ENCODE measurements around the gene CUZD1.

The CUZD1 gene

DNA sequence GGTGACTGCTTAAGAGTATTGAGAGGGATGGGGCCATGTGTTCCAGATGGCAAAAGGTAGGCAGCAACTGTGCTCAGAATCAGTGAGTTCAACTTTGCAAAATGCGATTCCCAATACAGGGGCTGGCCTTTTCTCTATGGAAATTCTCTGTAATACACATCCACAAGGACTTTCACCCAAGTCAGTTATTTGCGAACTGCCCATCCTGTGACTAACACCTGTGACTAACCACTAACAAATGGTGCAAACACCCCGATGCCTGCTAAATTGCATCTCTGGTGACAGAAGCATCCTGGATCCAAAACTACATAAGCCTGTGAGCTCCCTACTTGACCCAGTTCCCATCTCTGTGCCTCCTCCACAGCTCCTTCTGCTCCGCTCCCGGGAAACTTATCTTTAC lies 9.0 kb upstream of the CUZD1 start:
- no peak for DNase-seq

DNA sequence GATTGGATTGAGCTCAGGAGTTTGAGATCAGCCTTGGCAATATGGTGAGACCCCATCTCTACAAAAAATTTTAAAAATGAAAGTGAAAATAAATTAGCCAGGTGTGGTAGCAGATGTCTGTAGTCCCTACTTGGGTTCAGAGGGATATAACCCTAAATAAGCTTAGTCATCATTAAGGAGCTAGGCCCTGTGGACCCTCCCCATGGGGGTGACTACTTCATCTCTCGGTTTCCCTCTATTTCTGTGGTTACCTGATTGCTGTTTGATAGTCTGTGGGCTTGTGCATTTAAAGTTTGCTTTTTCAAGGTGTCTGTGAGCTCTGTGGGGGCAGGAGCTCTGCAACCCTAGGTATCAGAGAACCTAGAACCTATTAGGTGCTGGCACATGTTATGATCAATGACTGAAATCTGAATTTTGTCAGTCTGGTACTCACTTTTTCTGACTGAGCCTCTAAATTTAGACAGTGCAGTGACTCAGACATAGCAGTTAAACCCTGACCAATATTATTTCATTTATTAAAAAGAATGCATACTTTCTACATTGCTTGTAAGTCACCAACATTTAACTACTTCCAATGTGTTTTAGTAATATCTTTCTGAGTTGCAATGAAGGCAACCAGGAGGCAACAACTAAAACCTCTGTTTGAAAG lies 8.1 kb upstream of the CUZD1 start:
- no peak for DNase-seq

DNA sequence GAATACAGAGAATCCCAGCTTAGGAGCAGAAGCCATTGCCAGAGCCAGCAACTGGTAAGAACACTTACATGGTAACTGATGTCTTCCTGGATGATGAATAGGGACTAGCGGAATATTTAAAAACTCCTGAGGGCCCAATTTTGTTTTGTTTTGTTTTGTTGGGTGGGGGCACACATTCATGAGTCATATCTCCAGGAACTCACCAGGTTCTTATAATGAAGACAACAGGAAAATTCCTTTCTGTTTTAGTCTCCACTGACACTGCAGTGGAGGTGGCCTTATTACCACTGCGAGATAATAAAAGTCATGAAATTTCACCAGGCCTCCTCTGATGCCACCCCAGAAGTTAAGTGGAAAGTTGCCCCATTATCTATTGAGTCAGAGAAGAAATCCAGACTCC lies 6.6 kb upstream of the CUZD1 start:
- DNase-seq: no peak

DNA sequence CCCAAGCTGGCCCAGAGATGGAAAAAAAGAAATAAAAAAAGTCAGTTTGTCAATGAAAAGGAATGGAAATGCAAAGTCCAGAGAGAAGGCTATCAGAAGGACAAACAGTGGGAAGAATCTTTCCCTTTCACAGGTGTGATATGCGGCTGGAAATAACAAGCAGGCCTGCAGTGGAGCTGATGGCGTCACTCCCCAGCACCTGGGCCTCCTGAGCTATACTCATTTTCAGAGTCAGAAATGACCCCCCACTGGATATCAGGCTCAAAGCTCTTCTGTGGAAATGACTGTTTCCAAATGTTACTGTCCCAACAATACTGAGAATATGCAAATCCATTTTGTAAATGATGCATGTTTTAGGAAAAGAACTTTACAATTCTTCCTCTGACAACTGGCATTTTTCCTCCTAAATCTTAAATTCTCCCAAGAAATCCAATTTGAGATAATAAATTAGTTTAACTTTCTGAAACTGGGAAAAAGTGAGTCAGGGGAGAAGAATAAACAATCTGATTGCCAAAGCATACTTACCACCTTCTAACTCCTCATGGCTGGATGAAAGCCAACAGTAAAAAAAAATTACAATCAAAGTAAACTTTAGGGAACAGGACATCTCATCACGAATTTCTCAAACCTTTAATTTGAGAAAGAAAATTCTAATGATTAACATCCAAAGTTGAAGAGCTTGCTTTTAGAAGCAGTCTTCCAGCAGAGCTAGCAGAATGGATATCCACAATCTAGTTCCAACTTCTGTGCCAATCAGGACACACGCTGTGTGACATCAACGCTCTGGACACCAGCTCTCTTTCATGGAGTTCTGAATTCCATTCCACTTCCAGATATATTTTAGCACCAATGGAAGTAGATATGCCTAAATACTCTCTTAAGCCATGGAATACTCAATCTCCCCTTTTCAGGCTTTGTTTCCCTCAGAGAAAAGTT lies 5.3 kb upstream of the CUZD1 start:
- DNase-seq: no peak

DNA sequence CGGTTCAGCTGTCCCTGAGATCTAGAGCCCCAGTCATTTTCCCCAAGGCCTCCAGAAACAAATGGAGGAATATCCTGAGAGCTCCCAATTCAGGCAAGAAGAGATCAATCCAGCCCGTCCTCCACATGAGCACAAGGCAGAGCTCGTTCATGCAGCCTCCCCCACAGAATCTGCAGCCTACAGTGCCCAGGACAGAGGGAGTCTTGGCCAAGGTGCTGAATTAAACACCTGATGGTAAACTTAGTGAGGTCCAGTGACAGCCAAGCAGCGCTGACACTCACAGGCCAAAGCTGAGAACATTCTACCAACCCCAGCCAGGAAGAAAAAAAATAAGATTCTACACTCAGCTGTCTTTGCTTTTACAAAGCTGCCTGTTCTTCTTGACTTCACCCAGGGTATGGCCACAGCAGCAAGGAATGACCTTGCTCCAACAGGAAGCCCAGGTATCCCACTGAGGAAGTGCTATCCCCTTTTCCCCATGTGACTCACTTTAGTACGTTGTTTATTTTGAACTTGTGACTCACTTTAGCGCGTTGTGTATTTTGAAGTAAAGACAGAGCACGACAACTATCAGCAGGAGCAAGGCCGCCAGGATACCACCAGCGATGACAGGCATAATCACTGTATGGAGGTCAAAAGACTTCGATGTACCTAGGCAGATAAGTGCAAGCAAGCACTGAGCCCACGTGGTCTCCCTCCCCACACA lies 4.4 kb upstream of the CUZD1 start:
- no peak for DNase-seq

GRCh38 chr10:122849090-122849489 lies 3.4 kb upstream of the CUZD1 start:
- DNase-seq: no peak

DNA sequence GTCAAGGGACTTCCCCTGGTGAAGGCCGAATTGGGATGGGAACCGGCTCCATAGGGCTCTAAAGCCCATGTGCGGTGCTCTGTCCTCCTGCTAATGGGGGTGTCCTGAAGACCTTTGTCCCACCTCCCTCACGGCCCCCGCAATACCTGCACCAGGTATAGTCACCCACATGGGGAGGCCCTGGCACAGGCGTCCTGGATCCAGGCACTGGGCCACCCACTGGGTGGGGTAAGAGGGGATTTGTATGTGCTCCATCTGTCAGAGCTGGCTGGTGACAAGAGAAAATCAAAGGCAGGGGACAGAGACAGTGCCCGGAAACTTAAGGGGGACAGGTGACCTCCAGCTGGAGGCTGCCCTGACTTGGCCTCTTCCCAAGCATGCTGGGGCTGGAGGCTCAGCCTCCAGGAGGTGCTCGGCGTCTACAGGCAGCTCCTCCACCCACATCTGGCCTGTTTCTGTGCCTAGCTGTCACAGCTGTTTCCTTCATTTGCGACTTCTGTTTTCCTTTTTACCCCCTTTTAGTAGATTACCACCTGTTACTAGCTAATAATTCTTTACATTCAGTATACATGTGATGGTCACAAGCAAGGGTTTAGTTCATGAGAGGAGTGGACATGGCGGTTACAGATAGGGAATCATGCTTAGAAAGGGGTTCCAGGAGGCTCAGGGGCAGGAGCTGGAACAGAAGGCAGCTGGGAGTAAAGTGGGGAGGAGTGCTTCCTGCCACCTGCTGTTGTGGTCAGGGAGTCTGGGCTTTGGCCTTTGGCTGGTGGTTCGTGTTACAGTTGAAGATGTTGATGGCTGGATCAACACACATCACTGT lies 2.3 kb upstream of the CUZD1 start:
- DNase-seq: no peak

DNA sequence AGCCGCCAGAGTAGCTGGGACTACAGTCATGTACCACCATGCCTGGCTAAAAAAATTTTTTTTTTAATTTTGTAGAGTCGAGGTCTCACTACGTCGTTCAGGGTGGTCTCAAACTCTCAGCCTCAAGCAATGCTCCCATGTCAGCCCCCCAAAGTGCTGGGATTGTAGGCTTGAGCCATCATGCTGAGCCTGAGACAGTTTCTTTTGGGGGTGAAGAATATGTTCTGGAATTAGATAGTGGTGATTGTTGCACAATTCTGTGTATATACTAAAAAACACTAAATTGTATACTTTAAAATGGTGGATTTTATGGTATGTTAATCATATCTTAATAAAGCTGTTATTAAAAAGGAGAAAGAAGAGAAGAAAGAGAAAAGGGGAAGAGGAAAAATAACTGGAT lies 1.5 kb downstream of the CUZD1 start:
- DNase-seq: no peak

DNA sequence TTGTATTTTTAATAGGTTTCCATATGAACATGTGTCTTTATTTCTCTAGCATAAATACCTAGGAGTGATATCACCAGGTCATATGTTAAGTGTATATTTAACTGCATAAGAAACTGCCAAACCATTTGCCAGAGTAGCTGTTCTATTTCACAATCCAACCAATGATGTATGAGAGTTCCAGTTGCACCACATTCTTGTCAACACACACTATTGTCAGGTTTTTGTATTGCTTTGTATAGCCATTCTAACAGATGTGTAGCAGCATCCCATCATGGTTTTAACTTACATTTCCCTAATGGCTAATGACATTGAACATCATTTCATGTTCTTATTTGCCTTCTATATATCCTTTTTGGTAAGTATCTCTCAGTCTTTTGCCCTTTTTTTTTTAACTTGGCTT lies 4.1 kb downstream of the CUZD1 start:
- no peak for DNase-seq

GRCh38 chr10:122839505-122839904 lies 6.2 kb downstream of the CUZD1 start:
- no peak for DNase-seq

GRCh38 chr10:122838880-122839279 lies 6.8 kb downstream of the CUZD1 start:
- no peak for DNase-seq

GRCh38 chr10:122835908-122836307 lies 9.7 kb downstream of the CUZD1 start:
- no peak for DNase-seq

DNA sequence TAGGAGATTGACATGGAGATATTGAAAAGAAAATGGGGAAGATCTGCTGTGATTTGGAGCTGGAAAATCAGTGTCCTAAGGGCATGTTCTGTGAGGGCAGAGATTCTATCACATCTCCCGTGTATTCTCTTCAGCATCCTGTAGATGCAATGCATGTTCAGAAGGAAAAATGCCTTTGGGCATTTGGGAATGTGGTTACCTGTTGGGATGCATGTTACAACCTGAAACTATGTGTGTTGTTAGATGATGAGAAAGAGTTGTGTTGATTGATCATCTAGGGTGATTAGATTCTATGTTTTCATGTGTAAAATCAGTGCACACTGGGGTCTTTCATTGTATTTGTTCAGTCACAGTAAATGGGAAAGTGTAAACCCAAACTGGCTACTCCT lies 14.7 kb downstream of the CUZD1 start:
- no peak for DNase-seq

- no peak for DNase-seq
These were observed 15.2 kb downstream of the CUZD1 start for GRCh38 chr10:122830273-122830964.

DNA sequence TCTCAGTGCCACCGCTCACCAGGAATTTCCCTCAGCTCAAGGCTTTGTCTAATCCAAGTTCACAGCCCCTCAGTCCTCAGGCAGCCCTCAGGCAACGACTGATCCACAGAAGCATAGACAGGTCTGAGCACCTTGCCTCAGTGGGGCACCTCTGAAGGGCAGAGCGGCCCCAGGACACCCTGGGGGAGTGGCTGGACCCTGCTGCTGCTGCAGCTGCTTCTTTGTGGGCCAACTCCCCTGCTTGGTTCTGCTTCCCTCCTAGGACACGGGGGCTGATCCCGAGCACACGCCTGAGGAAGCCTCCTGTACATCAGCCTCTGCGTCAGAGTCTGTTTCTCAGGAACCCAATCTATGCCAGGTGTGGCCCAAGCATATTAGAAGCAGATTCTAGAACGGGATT lies 16.2 kb downstream of the CUZD1 start:
- no peak for DNase-seq

- no peak for DNase-seq
These were observed 16.9 kb downstream of the CUZD1 start for GRCh38 chr10:122828716-122829255.

DNA sequence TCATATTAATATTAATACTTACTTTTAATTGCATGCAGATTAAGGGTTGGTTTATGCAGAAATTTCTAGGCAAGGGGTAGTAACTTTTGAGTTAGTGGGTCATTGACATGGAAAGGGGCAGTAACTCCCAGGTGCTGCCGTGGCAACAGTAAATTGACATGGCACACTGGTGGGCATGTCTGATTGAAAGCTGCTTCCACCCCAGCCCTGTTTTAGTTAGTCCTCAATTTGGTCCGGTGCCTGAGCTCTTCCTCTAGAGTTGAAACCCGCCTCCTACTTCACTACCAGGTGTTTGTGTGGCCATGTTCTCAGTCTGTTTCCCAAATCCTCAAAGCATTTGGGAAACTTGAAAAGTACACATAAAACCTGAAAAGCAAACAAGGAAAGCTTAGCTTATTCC lies 18.4 kb downstream of the CUZD1 start:
- no peak for DNase-seq

- DNase-seq: no peak
These were observed 22.5 kb downstream of the CUZD1 start for GRCh38 chr10:122822973-122823690.

- no peak for DNase-seq
These were observed 23.8 kb downstream of the CUZD1 start for GRCh38 chr10:122821808-122822207.

DNA sequence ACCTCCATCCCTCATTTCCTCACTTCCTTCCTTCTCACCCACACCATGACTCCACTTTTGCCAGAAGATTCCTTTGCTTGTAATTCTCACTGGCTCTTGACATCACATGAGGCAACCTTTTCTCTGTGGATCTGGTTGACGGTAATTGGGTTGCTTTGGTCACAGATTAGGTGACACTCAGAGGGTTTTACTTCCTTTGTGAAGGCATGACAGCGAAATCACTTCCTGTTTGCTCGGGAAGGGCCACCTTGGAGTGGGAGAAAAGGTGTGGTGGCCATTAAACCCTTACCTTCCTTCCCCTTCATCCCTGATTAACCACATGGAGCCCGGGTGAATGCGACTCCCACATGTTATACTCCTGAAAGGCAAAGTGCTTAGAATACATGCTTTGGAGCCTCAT lies 30.2 kb downstream of the CUZD1 start:
- DNase-seq: no peak

DNA sequence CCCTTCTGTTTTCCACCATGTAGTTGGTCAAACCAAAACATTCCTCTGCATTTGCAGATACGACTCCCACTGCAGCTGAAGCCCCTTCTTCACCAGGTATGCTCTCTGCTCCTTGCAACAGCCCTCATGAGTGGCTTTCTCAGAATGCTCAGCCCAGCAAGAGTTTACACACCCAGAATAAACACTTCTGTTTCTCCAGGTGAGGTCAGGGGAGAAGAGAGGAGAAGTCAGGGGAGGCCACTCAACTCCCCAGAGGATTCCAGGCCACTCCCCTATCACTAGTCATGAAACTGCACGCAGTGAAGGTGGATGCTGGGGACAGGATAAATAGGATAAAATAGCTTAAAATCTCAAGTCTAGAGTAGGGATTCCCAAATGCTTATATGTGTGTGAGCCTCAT lies 31.2 kb downstream of the CUZD1 start:
- DNase-seq: no peak

Data from CD4-positive, alpha-beta T cell treated with Interleukin-1 beta for 1 hour (primary cell).